Nucleus accumbens (tissue), 56 donors: Measurements from ENCODE around the gene NACC2.
A peak's percentile ranks its signal among the peaks of the same experiment; 100 is the strongest.
"Not testable (repeated sequence)": the region's sequence is repeated elsewhere in the genome, so short reads cannot be mapped to it uniquely, and the experiment has no call there.

ENCODE experiments used
- DNase-seq, 56 donors: peaks; one replicate each; lab custom pipeline; 2025; lab: John Stamatoyannopoulos, UW

The NACC2 gene

GRCh38 chr9:135970128-135970815, 124.8 kb downstream of the NACC2 start:
- DNase-seq = no peak

- no peak for DNase-seq
These were observed 125.9 kb downstream of the NACC2 start for GRCh38 chr9:135969064-135969683.

DNA sequence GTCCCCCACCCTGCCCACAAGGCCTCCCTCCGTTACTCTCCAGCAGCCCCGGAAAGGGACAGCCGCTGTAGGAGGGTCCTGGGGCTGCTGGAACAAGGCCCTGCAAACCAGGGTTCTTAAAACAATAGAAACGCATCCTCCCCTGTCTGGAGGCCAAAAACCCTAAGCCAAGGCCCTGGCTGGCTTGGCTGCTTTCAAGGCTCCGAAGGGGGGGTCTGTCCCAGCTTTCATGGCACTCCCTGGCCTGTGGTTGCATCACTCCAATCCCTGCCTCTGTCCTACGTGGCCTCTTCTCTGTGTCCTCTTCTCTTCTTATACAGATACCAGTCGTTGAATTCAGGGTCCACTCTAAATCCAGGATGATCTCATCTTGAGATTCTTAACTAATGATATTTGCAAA, 126.5 kb downstream of the NACC2 start:
- no peak for DNase-seq

- no peak for DNase-seq
These were observed 127.0 kb downstream of the NACC2 start for GRCh38 chr9:135968083-135968476.

GRCh38 chr9:135966916-135967260, 128.2 kb downstream of the NACC2 start:
- DNase-seq = not testable (repeated sequence)

DNA sequence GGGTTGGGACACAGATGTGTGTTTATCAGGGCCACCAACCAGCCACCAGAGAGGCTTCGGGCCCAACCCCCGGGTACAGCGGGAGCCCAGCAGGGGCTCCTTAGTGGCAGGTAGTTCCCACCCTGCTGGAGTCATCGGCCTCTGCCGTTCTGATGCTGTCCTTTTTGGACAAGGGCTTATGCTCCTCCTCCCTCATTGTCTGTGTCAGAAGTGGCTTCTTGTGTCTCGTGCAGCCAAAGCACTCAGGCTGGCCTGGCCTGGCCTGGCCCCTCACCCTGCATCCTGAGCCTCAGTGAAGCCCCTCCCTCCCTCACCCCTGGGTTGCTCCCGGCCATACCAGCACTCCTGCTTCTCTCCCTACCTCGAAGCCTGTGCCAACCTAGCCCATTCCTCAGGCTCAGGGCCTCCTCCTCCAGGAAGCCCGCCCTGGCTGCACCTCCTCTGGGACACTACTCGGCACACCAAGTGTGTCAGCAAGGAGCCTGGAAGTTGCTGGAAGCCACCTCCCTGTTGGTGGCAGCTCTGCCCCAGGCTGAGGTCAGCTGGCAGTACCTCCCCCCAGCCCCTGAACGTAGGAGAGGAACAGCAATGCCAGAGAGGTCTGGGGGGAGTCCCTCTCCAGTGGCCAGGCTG, 129.8 kb downstream of the NACC2 start:
- no peak for DNase-seq

DNA sequence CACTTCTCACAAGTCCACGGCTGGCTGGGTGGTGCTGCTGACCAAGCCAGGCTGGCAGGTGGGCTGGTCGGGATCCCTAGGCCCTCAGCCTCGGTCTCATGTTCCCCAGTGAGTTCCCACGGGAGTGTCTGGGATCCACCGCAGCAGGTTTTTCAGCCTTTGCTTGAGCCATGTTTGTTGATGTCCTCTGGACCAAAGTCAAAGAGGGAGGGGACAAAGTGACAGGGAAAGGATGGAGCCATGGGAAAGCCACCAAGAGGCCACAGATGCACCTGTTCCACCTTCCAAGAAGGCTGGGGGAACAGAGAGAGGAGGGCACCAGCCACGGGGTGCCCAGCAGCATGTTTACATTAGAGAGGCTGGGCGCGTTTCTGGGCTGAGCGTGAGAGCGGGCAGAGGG, 131.2 kb downstream of the NACC2 start:
- DNase-seq = no peak

DNA sequence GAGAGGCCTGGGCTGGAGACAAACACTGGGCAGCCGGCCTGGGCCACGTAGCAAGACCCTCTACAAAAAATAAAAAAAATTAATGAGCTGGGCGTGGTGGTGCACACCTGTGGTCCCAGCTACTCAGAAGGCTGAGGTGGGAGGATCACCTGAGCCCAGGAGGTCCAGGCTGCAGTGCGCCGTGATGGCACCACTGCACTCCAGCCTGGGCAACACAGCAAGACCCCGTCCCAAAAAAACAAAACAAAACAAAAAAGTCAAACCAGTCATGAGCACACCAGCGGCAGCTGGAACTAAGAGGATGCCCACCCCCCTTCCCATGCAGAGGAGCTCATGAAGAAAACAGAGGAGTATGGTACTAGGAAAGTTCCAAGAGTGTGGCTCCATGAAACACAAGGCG, 131.8 kb downstream of the NACC2 start:
- no peak for DNase-seq

DNA sequence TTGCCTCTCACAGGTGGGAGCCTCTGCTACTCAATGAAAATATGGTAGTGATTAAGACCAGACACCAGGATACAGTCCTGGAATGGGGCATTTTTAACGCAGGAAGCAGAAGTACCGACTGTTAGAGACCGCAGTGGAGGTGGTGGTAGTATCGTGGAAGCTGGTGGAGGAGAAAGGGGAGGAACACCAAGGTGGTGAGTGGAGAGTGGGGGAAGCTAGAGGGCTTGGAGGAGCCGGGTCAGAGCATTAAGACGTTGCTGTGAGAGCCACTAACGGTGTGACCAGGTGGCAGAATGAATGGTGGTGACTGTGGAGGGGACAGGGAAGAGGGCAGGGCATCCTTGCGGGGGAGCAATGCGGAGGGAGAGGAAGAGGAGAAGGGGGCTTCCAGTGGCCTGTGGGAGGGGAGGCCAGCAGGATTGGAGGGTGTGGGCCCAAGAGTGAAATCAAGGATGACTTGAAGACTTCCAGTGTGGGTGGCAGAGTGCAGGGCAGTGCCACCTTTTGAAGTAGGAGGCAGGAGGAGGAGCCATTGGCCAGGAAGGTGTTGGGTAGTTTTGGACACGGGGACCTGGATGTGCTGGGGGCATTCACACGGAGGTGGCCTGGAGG, 132.3 kb downstream of the NACC2 start:
- no peak for DNase-seq

GRCh38 chr9:135961811-135962695, 133.0 kb downstream of the NACC2 start:
- peak in 1 of 56 donors; percentile 36 for DNase-seq

- peak; percentile 41 to 98 (median 94) for DNase-seq
These were observed 133.8 kb downstream of the NACC2 start, which contains the start of gene UBAC1 for GRCh38 chr9:135961277-135961715. Gene UBAC1 (minus strand): TSS chr9:135961373. CDS start chr9:135961162, 211 bp downstream.

DNA sequence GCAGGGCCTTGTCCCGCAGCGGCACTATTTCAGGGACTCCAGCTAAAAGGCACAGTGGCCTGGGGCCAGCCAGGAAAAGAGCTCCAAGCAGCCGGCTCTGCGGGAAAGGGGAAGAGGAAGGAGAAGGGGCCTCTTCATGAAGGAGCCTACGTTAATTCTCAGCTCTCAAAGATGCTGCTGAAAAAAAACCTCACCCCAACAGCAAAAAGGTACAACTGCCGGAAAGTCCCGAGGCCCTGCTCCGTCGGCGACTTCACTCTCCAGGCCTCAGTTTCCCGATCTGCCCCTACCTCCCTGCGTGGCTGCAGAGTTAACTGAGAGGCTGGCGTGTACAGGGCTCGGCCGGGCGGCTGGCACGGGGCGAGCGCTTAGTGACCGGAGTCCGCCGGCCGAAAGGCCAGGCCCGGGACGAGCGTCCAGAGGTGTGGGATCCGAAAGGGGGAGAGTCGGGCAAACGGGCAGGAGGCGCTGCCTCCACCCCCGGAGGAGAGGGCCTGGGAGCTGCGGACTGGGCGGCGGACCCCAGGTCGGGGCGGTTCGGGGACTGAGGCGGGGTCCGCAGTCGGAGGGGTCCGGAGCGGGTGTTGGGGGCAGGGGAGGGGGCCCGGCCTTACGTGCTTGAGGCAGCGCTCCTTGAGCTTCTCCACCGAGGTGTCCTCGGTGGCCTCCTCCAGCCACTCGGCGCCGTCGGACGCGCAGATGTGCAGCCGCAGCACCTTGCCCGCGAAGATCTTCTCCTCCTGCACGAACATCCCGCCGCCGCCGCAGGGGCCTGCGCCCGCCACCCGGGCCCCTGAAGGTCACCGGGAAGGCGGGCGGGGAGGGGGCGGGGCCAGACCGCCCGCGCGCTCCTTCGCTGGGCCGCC, 134.4 kb downstream of the NACC2 start:
- peak in 4 of 56 donors; percentile 33 to 71 (median 60) for DNase-seq

DNA sequence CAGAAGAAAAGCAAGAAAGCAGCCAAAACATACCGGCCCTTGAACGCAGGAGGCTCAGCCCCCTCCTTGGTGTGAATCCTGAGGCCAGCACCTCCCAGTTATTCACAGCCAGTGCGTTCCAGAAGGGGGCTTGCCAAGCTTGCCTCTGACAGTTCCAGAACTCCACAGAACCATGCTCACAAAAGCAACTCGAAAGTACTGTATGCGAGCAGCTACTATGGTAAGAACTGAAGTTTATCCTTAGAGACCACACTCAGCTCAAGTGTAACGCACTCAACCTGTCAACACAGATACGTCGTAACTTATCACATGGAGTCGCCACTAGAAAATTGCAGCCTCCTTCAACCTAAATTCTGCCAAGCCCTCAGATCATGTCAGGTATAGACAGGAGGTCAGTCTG, 135.3 kb downstream of the NACC2 start:
- no peak for DNase-seq

DNA sequence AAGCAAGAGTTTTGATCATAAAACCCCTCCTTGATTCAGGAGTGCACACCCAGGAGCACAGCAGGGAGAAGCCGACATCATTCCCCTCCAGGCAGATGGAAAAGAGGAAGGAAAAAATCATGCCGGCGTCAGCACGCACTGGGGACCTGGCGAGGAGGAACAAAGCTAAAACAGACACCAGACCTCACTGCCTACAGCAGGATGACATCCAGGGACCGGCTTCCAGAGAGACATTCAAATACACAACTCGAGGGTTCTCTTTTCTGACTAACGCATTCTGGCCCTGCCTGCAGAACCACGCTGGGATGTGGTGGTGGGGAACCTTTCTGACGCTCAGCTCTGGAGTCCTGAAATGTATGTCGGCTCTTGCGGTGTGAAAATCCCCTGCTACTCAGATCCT, 136.6 kb downstream of the NACC2 start:
- DNase-seq = peak in 4 of 56 donors; percentile 6 to 29 (median 14)

- no peak for DNase-seq
These were observed 137.7 kb downstream of the NACC2 start for GRCh38 chr9:135957431-135957830.

GRCh38 chr9:135956802-135957174, 138.3 kb downstream of the NACC2 start:
- DNase-seq = no peak
